Hippocampal formation (tissue), 2 donors: Measurements from ENCODE around the gene GLP2R.

Experiments used
- DNase-seq, 2 donors: peaks; one replicate each; lab custom pipeline; 2025; lab: John Stamatoyannopoulos, UW

GLP2R gene

DNA sequence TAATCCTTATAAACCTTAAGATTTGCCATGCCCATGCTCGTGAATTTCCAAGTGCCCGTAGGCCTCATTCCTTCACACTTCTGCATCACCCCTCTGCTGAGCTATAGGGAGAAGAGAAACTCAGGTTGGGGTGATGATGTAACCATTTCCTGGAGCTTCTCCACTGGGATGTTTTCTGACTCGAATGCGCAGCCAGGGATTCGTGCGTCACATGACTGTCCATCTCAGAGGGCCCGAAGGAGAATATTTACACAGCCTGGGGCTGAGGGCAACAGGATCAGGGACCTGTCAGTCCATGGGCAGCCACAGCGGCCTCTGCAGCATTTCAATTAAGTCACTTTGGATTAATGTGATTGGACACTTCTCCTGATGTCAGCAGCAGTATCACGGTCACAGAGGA lies 12.6 kb upstream of the GLP2R start:
- no peak for DNase-seq

- no peak for DNase-seq
Measured at GRCh38 chr17:9814337-9814945, 11.3 kb upstream of the GLP2R start.

GRCh38 chr17:9816472-9816871 lies 9.3 kb upstream of the GLP2R start:
- no peak for DNase-seq

DNA sequence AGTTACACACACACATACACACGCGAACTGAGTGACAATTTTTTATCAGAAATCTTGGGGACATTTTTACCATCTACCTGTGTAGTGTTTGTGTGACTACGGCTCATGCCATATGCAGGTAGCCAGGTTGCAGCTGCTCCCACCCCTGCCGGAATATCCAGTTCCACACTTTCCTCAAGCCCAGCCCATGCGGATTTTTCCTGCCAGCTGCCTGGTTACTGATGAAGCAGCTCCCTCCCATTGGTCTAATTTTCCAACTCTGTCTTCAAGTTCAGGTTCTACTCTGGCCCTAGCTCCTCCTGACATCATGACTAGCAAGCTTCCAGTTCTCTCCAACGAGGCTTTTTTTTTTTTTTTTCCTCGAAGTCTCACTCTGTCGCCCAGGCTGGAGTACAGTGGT lies 8.6 kb upstream of the GLP2R start:
- DNase-seq, result peak in 1 of 2 donors; percentile 30

DNA sequence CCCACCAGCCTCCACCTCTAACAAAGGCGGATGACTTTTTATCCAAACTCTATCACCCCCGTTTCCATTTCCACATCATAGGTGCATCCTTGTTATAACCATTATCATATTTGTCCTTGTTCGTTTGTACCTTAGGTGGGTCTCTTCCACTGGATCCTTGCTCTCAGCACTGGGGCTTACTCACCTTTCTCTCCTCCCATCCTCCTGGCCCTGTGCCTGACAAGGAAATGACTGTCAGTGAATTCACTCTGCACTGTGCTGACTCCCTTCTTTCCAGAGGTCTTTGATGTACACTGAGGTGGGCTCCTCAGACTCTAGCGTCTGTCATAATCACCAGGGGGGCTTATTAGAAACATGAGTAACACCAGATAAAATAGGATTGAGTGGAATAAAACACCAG lies 7.0 kb upstream of the GLP2R start:
- no peak for DNase-seq

DNA sequence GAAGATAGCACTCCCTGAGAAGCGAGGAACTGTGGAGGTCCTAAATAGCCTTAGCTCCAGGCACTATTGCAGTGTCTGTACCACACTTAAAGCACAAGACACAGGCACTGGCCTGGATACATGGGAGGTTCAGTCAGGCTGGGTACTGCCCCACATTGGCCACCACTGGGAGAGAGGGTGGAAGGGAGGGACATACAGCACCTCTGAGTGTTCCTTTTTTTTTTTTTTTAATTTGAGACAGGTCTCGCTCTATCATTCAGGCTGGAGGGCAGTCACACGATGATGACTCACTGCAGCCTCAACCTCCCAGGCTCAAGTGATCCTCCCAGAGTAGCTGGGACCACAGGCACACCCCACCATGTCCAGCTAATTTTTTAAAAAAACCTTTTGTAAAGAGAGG lies 5.3 kb upstream of the GLP2R start:
- DNase-seq, result no peak

GRCh38 chr17:9821921-9822320 lies 3.8 kb upstream of the GLP2R start, which contains the start of gene GSG1L2:
GSG1L2 (minus strand) TSS chr17:9822079; CDS start chr17:9822071, 8 bp downstream.
- DNase-seq, result no peak

DNA sequence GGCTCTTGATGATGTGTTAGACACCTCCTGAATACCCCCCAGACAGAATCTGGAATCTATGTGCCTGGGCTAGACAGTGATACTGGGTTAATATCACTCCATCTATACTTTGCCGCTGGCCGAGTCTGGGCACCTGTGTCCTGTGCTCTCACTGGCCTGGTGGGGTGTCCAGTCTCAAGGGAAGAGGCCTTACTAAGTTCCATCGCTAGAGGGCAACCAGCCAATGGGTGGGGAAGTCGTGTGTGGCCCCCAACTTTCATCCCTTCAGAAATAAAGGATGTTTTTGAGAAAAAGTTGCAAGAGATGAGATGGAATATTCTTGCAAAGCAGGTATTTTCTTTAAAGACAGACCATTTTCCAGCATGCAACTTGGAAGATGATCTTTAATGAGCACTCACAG lies 1.6 kb upstream of the GLP2R start:
- no peak for DNase-seq

DNA sequence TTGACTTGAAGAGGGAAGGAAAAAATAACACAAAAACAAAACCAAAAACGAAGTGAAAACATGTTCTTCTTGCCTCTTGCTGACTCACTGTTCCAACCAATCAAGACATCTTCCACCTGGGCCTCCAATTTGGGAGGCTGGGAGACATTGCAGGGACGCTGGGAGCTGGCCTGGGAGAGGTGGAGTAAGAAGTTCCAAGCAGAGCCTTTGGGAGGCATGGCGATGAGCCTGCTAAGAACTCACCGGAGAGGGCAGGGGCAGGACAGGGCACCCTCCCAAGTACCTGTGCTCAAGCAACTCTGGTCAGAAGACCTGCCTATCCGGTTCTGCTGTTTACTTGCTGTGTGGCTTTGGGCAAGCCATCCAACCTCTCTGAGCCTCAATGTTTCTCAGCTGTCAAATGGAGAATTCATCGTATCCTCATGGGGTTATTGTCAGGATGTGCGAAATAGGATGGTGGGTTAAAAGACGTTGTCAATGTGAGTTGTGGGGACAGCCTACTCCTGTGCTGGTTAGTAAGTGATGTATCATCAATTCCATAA lies 856 bp upstream of the GLP2R start:
- DNase-seq, result no peak

GRCh38 chr17:9828296-9829295 lies 2.9 kb downstream of the GLP2R start:
- DNase-seq, result no peak

- DNase-seq, result no peak
Measured at GRCh38 chr17:9829343-9829742, 3.6 kb downstream of the GLP2R start.

- no peak for DNase-seq
Measured at GRCh38 chr17:9830711-9831110, 5.0 kb downstream of the GLP2R start.

- no peak for DNase-seq
Measured at GRCh38 chr17:9833922-9834321, 8.2 kb downstream of the GLP2R start.

- DNase-seq, result no peak
Measured at GRCh38 chr17:9837551-9838471, 12.1 kb downstream of the GLP2R start.

- no peak for DNase-seq
Measured at GRCh38 chr17:9839433-9839832, 13.7 kb downstream of the GLP2R start.

DNA sequence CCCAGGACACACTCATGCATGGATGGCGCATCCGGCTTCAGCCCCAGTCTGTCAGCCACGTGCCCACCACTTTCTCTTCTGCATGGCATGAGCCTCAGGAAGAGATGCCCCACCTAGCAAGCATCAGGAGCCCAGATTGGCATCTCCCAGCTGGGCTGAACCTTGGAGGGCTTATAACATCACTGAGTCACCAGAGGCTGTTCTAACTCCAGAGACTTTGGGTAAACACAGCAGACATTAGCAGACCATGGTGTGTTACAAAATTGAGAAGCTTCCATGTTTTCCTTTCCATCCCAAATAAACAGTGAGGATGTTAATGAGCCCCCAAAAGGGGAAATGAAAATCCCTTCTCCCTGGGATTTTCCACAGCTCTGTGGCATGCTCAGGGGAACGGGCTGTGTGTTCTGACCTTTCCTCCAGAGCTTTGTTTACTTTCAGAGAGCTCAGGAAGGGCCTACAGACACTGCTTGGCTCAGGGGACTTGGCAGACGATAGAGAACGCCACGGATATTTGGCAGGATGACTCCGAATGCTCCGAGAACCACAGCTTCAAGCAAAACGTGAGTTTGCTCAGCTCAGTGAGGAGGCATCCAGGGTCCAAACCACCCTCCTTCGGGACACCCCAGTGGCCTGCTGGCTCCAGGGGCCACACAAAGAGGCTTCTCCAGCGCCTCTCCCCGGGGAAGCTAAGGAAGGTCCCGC lies 16.5 kb downstream of the GLP2R start:
- peak; percentile 44 to 47 for DNase-seq

- no peak for DNase-seq
Measured at GRCh38 chr17:9843152-9844010, 17.7 kb downstream of the GLP2R start.

- no peak for DNase-seq
Measured at GRCh38 chr17:9844153-9844552, 18.4 kb downstream of the GLP2R start.

- DNase-seq, result no peak
Measured at GRCh38 chr17:9845306-9845705, 19.6 kb downstream of the GLP2R start.

GRCh38 chr17:9850151-9850550 lies 24.4 kb downstream of the GLP2R start:
- DNase-seq, result no peak
